OCI-LY1 (cell line): ENCODE results near the gene FAM13A.

Experiments
- EZH2 ChIP-seq: fragments of 200-600 bp; sonication (generic), shearing (Covaris generic); IDR thresholded peaks from 2 replicates; pipeline ENCODE4 v1.8.0; 2017; ENCODE audit warnings: borderline replicate concordance, mixed run types, mild to moderate bottlenecking, antibody characterized with exemption, low read length, moderate library complexity, mixed read lengths
- TF ChIP-seq, protein P1 (sequence below): fragments of 200-600 bp; sonication (generic), shearing (Covaris generic); IDR thresholded peaks from 2 replicates; pipeline ENCODE4 v1.5.1; 2017; ENCODE audit warnings: mild to moderate bottlenecking, antibody characterized with exemption, low read length, moderate library complexity, mixed read lengths

DNA sequence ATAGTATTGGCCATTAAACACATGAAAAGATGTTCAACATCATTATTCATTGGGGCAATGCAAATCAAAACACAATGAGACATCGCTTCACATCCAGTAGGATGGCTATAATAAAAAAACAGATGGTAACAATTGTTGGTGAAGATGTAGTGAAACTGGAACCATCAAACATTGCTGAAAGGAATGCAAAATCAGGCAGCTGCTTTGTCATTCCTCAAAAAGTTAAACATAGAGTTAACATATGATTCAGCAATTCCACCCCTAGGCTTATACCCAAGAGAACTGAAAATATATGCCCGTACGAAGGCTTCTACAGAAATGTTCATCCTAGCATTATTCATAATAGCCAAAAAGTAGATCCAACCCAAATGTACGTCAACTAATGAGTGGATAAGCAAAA is 215.3 kb downstream of the FAM13A start:
- TF ChIP-seq, protein P1, sequence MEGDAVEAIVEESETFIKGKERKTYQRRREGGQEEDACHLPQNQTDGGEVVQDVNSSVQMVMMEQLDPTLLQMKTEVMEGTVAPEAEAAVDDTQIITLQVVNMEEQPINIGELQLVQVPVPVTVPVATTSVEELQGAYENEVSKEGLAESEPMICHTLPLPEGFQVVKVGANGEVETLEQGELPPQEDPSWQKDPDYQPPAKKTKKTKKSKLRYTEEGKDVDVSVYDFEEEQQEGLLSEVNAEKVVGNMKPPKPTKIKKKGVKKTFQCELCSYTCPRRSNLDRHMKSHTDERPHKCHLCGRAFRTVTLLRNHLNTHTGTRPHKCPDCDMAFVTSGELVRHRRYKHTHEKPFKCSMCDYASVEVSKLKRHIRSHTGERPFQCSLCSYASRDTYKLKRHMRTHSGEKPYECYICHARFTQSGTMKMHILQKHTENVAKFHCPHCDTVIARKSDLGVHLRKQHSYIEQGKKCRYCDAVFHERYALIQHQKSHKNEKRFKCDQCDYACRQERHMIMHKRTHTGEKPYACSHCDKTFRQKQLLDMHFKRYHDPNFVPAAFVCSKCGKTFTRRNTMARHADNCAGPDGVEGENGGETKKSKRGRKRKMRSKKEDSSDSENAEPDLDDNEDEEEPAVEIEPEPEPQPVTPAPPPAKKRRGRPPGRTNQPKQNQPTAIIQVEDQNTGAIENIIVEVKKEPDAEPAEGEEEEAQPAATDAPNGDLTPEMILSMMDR: no peak
- TF ChIP-seq EZH2: no peak
